ENCODE results near the gene KCTD11.
A peak's percentile ranks its signal among the peaks of the same experiment; 100 is the strongest.

Gene KCTD11

GRCh38 chr17:7391307-7391706, 39.3 kb downstream of the KCTD11 start:
- in situ Hi-C loops (cut with MboI; ENCODE audit: low pct_unique_long_range_greater_than_20kb, low sequenced_read_pairs, unreplicated experiment): no loop called here
- no peak for DNase-seq (ENCODE audit: low spot score)
- TF ChIP-seq, protein P1, sequence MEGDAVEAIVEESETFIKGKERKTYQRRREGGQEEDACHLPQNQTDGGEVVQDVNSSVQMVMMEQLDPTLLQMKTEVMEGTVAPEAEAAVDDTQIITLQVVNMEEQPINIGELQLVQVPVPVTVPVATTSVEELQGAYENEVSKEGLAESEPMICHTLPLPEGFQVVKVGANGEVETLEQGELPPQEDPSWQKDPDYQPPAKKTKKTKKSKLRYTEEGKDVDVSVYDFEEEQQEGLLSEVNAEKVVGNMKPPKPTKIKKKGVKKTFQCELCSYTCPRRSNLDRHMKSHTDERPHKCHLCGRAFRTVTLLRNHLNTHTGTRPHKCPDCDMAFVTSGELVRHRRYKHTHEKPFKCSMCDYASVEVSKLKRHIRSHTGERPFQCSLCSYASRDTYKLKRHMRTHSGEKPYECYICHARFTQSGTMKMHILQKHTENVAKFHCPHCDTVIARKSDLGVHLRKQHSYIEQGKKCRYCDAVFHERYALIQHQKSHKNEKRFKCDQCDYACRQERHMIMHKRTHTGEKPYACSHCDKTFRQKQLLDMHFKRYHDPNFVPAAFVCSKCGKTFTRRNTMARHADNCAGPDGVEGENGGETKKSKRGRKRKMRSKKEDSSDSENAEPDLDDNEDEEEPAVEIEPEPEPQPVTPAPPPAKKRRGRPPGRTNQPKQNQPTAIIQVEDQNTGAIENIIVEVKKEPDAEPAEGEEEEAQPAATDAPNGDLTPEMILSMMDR (IDR thresholded peaks at IDR 0.05; ENCODE audit: extremely low read depth, insufficient read depth, missing control alignments): no peak

GRCh38 chr17:7392696-7393612, 41.0 kb downstream of the KCTD11 start:
- TF ChIP-seq, protein P1 (IDR thresholded peaks at IDR 0.05; ENCODE audit: extremely low read depth, insufficient read depth, missing control alignments): no peak
- in situ Hi-C loops (cut with MboI; ENCODE audit: low pct_unique_long_range_greater_than_20kb, low sequenced_read_pairs, unreplicated experiment): no loop called here
- DNase-seq (ENCODE audit: low spot score): no peak

- TF ChIP-seq, protein P1 (IDR thresholded peaks at IDR 0.05; ENCODE audit: extremely low read depth, insufficient read depth, missing control alignments): no peak
- DNase-seq (ENCODE audit: low spot score): peak; percentile 90
- in situ Hi-C loops (cut with MboI; ENCODE audit: low pct_unique_long_range_greater_than_20kb, low sequenced_read_pairs, unreplicated experiment): no loop called here
Measured at GRCh38 chr17:7393613-7394451, 41.9 kb downstream of the KCTD11 start.

DNA sequence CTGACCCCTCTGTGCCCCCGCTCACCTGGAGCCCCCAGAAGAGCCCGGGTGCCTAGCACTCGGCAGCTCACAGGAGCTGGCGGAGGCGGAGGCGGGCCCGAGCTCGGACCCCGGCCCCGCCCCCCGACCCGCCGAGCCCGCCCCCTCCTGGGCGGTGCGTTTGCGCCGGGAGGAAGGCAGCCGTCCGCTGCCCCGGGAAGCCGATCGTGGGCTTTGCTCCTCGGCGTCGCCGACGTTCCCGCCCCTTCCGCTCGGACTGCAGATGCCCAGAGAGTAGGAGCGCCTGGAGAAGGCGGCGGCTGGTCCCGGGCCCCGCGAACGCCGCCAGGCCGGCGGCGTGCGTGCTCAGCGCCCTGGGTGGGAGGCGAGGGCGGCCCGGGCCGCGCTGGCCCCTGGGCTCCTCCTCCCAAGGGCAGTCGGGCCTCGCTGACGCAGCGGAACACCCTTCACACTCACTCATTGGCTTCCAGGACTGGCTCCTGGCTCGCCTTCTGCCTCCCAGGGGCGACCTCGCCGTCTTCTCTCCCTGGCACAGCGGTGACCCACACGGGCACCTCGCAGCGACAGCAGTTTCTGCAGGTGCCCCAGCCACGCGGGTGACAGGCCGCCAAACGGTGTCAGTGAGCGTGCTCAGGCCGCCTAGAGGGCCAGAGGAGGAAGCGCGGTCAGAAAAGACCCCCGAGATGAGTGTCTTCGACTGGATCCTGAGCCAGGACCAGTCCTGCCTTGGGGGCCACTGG, 42.7 kb downstream of the KCTD11 start, which contains the start of gene PLSCR3:
TSS of gene PLSCR3 (minus strand) at position 74 of the 740 bp plus-strand sequence. CDS start 415 bp downstream, outside the sequence.
- TF ChIP-seq, protein P1 (IDR thresholded peaks at IDR 0.05; ENCODE audit: extremely low read depth, insufficient read depth, missing control alignments): peak; percentile 26
- in situ Hi-C loops (cut with MboI; ENCODE audit: low pct_unique_long_range_greater_than_20kb, low sequenced_read_pairs, unreplicated experiment): no loop called here
- DNase-seq (ENCODE audit: low spot score): peak; percentile 99

GRCh38 chr17:7396147-7396546, 44.2 kb downstream of the KCTD11 start:
- in situ Hi-C loops (cut with MboI; ENCODE audit: low pct_unique_long_range_greater_than_20kb, low sequenced_read_pairs, unreplicated experiment): no loop called here
- DNase-seq (ENCODE audit: low spot score): no peak
- TF ChIP-seq, protein P1 (IDR thresholded peaks at IDR 0.05; ENCODE audit: extremely low read depth, insufficient read depth, missing control alignments): no peak

DNA sequence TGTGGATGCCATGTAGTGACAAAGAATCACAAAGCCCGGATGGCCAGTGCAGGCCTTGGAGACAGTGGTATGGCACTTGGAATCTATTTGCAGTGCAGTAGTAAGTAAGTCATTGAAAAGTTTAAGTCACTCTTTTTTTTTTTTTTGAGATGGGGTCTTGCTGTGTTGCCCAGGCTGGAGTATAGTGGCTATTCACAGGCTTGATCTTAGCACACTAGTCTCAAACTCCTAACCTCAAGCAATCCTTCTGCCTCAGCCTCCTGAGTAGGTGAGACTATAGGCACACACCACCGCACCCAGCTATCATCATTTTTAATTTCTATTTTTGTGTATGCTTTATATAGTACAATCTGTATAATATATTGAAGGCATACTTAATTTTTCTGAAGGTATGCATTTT, 46.6 kb downstream of the KCTD11 start:
- in situ Hi-C loops (cut with MboI; ENCODE audit: low pct_unique_long_range_greater_than_20kb, low sequenced_read_pairs, unreplicated experiment): no loop called here
- no peak for DNase-seq (ENCODE audit: low spot score)
- TF ChIP-seq, protein P1 (IDR thresholded peaks at IDR 0.05; ENCODE audit: extremely low read depth, insufficient read depth, missing control alignments): no peak

All from GM13977 (cell line).